Ishikawa (cell line): ENCODE results near the gene MAML2.

Source experiments
- CEBPB ChIP-seq: IDR thresholded peaks from 2 replicates; pipeline ENCODE4 v1.6.1; 2012
- CREB1 ChIP-seq: IDR thresholded peaks from 2 replicates; pipeline ENCODE4 v1.6.1; 2012; ENCODE audit warnings: low read depth
- EGR1 ChIP-seq: IDR thresholded peaks from 2 replicates; pipeline ENCODE4 v1.6.1; 2012
- EP300 ChIP-seq: IDR thresholded peaks from 2 replicates; pipeline ENCODE4 v1.6.1; 2012; ENCODE audit warnings: borderline replicate concordance
- FOXM1 ChIP-seq: IDR thresholded peaks from 2 replicates; pipeline ENCODE4 v1.6.1; 2012; ENCODE audit warnings: low read depth, borderline replicate concordance
- MAX ChIP-seq: IDR thresholded peaks from 2 replicates; pipeline ENCODE4 v1.6.1; 2012
- RAD21 ChIP-seq: IDR thresholded peaks from 2 replicates; pipeline ENCODE4 v1.6.1; 2012; ENCODE audit warnings: low read depth
- REST ChIP-seq: IDR thresholded peaks from 2 replicates; pipeline ENCODE4 v1.6.1; 2012; ENCODE audit warnings: low read depth, mild to moderate bottlenecking
- TAF1 ChIP-seq: IDR thresholded peaks from 2 replicates; pipeline ENCODE4 v1.6.1; 2012; ENCODE audit warnings: low read depth, mild to moderate bottlenecking
- USF1 ChIP-seq: IDR thresholded peaks from 2 replicates; pipeline ENCODE4 v1.6.1; 2012
- ZBTB7A ChIP-seq: IDR thresholded peaks from 2 replicates; pipeline ENCODE4 v1.6.1; 2012; ENCODE audit warnings: low read depth

GRCh38 chr11:96061069-96061468, 281.9 kb downstream of the MAML2 start:
- TF ChIP-seq CREB1 (no peak), MAX (no peak), TAF1 (no peak), REST (no peak), EP300 (no peak), FOXM1 (no peak), ZBTB7A (no peak), USF1 (no peak), RAD21 (no peak), CEBPB (no peak), EGR1 (no peak)
